CD8-positive, alpha-beta memory T cell (primary cell): ENCODE results near the gene LTBP1. TPM values are rescaled to one million over a fixed set of nuclear protein-coding genes. Genes with fewer than 3 reads are reported as not detected.

ENCODE experiments used
- CTCF ChIA-PET: fragments of 350-600 bp; sonication (Branson Sonifier 250); formaldehyde crosslinking; loops from one replicate; lab custom pipeline; 2021; ENCODE audit warnings: antibody characterized with exemption; lab: Charles Lee
- POLR2A ChIA-PET: fragments of 350-600 bp; sonication (Branson Sonifier 250); formaldehyde crosslinking; loops from one replicate; lab custom pipeline; 2021; ENCODE audit warnings: antibody characterized with exemption; lab: Charles Lee
- DNase-seq, 5 donors: peaks; one replicate each; pipeline versions ENCODE4 v3.0.0 to v3.0.0-alpha.2; 2020 to 2022; ENCODE audit warnings: mixed read lengths in 1 of 5
- H3K27ac ChIP-seq: one replicate; pipeline ENCODE4 v1.7.0; 2013; ENCODE audit warnings: low read depth, mild to moderate bottlenecking, low read length, moderate library complexity
- H3K27me3 ChIP-seq: 2 replicates; pipeline ENCODE4 v1.7.0; 2013; ENCODE audit warnings: low read length, mild to moderate bottlenecking; ENCODE audit not compliant: insufficient read depth, poor library complexity, severe bottlenecking
- H3K36me3 ChIP-seq: 2 replicates; pipeline ENCODE4 v1.7.0; 2013; ENCODE audit warnings: mild to moderate bottlenecking, low read length, moderate library complexity; ENCODE audit not compliant: insufficient read depth
- H3K4me1 ChIP-seq: 2 replicates; pipeline ENCODE4 v1.7.0; 2013; ENCODE audit warnings: mild to moderate bottlenecking, low read length, moderate library complexity; ENCODE audit not compliant: insufficient read depth
- H3K4me3 ChIP-seq: 2 replicates; pipeline ENCODE4 v1.7.0; 2013; ENCODE audit warnings: mild to moderate bottlenecking, low read length
- H3K9me3 ChIP-seq: 2 replicates; pipeline ENCODE4 v1.7.0; 2013; ENCODE audit warnings: mild to moderate bottlenecking, low read length
- H3K27ac Mint-ChIP-seq, 8 donors: one replicate each; pipeline ENCODE4 v1.8.0; 2020 to 2021; ENCODE audit warnings: mixed read lengths in 8 of 8, mild to moderate bottlenecking in 6 of 8, inconsistent platforms in 3 of 8, moderate library complexity in 3 of 8
- H3K27me3 Mint-ChIP-seq, 2 donors: one replicate each; pipeline ENCODE4 v1.8.0; 2020 to 2021; ENCODE audit warnings: mixed read lengths in 2 of 2, mild to moderate bottlenecking in 1 of 2, moderate library complexity in 1 of 2
- H3K36me3 Mint-ChIP-seq, 3 donors: one replicate each; pipeline ENCODE4 v1.8.0; 2020 to 2021; ENCODE audit warnings: mixed read lengths in 3 of 3, inconsistent platforms in 1 of 3, mild to moderate bottlenecking in 1 of 3
- H3K4me1 Mint-ChIP-seq, 3 donors: one replicate each; pipeline ENCODE4 v1.8.0; 2020 to 2021; ENCODE audit warnings: mixed read lengths in 3 of 3, inconsistent platforms in 1 of 3, mild to moderate bottlenecking in 1 of 3
- H3K4me3 Mint-ChIP-seq, 7 donors: one replicate each; pipeline ENCODE4 v1.8.0; 2020 to 2021; ENCODE audit warnings: mixed read lengths in 7 of 7, mild to moderate bottlenecking in 6 of 7, moderate library complexity in 4 of 7, inconsistent platforms in 2 of 7
- H3K9me3 Mint-ChIP-seq, 5 donors: one replicate each; pipeline ENCODE4 v1.8.0; 2020 to 2022; ENCODE audit warnings: mixed read lengths in 5 of 5, mild to moderate bottlenecking in 3 of 5, moderate library complexity in 2 of 5, inconsistent platforms in 1 of 5
- polyA plus RNA-seq: library from polyadenylated mRNA; unstranded; fragments of 300-500 nt; fragmentation: Illumina TruSeq; gene quantifications from one replicate; pipeline ENCODE4 v1.2.3, GENCODE V29; 2021
- total RNA-seq, 2 experiments: library from RNA; stranded (reverse); gene quantifications; one replicate each; pipeline ENCODE4 v1.2.3, GENCODE V29; 2021

The LTBP1 gene
- total and polyA plus RNA-seq, 3 experiments from 2014 or later, result not detected

DNA sequence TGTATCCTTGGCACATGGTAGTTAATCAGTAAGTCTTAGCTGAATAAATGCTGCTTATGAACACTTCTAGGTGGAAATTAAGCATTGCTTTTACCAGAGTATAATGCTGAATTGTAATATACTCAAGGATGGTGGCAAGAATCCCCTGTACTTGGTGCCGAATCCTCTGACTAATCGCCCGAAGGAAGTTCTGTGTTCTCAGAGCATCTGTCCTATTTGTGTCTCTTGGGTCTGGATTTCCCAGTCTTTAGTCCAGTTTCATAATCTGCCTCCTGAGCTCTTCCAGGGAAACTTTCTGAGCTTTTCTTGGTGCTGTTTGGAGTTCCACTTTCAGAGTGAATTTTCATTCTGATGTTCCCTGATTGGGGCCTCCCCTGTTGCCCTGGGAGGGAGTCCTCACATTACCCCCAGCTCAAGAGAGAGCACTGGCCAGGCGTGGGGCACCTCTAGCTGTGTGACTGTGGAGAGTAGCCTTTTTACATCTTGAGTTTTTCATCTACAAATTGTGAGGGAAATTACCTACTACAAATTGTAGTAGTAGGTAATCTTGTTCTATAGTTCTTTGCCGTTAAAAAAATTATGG, 144.9 kb downstream of the LTBP1 start:
- no peak overlapping the region for H3K27ac ChIP-seq
- Mint-ChIP-seq H3K4me1 (no peaks in the 10 kb centered on the region), H3K27ac (no peak overlapping the region), H3K36me3 (no peaks in the 10 kb centered on the region), H3K9me3 (peaks cover 0 to 12% (median 0%) of the 10 kb centered on the region in 5 donors), H3K27me3 (peaks cover 6 to 10% of the 10 kb centered on the region in 2 donors), H3K4me3 (no peak overlapping the region)
- CTCF ChIA-PET, result no interaction called here
- no peak overlapping the region for H3K4me3 ChIP-seq
- H3K27me3 ChIP-seq, result no peaks in the 10 kb centered on the region
- H3K4me1 ChIP-seq, result no peaks in the 10 kb centered on the region
- DNase-seq, result no peak
- POLR2A ChIA-PET, result no interaction called here
- no peaks in the 10 kb centered on the region for H3K9me3 ChIP-seq
- no peaks in the 10 kb centered on the region for H3K36me3 ChIP-seq

DNA sequence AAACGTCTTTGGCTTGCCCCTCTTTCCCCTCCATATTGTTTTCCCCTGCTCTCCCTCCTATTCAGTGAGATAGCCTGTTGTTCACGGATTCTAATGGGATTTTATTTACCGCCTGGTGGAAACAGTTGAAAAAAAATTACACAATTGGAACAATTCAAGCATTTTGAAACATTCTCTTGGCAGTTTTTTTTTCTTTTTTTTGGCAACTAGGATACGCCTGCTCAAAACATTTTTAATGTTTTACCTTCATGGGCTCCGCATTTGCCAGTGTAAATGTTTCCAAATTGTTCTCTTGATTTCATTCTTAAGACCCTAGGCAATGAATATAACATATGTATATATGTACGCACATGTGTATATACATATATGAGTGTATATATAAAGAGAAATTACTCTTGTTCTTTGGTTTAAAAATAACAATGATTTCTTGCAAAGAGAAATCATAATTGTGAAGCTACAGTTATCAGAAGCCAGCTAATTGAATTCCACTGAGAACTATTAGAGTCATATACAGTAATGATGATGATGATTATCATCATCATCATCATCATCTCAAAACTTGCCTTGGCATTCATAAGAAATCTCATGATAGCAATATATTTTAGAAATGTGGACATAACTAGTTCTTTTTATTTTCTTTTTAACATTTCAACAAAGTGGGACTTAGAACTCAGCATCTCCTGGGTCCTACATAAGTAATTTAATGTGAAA, 146.7 kb downstream of the LTBP1 start:
- H3K27me3 Mint-ChIP-seq, result peaks cover 5 to 7% of the 10 kb centered on the region in 2 donors
- CTCF ChIA-PET, result no interaction called here

DNA sequence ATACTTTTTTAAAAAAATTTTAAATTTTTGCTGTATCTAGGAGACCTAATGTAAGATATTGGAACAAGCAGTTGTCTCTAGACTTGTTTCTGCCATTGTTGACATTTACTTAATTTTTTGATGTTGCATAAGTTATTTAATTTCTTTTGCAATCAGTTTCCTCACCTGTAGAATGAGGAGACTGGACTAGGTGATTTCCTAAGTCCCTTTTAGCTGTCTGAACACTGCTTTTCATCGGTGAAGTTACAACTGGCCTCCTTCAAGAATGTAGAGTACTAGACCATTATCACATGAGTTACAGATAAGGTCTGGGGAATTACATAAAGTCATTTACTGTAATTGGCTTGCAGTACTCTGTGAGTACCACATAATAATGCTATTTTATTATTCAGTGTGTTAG, 147.6 kb downstream of the LTBP1 start:
- no peaks in the 10 kb centered on the region for H3K4me1 Mint-ChIP-seq
- no peak overlapping the region for H3K27ac ChIP-seq
- peaks cover 3 to 5% of the 10 kb centered on the region in 2 donors for H3K27me3 Mint-ChIP-seq
- H3K9me3 Mint-ChIP-seq, result peaks cover 0 to 12% (median 0%) of the 10 kb centered on the region in 5 donors
- no peaks in the 10 kb centered on the region for H3K4me1 ChIP-seq
- no peaks in the 10 kb centered on the region for H3K36me3 Mint-ChIP-seq
- H3K9me3 ChIP-seq, result no peaks in the 10 kb centered on the region
- no peak overlapping the region for H3K4me3 ChIP-seq
- no peaks in the 10 kb centered on the region for H3K36me3 ChIP-seq
- H3K27ac Mint-ChIP-seq, result no peak overlapping the region
- no peak for DNase-seq
- ChIA-PET POLR2A (no interaction called here), CTCF (no interaction called here)
- no peak overlapping the region for H3K4me3 Mint-ChIP-seq
- H3K27me3 ChIP-seq, result no peaks in the 10 kb centered on the region

More for the DNA sequence above, 146.7 kb downstream of the LTBP1 start:
- Histone ChIP-seq H3K9me3 (no peaks in the 10 kb centered on the region), H3K27me3 (no peaks in the 10 kb centered on the region), H3K27ac (no peak overlapping the region), H3K4me3 (no peak overlapping the region), H3K4me1 (no peaks in the 10 kb centered on the region), H3K36me3 (no peaks in the 10 kb centered on the region)
- Mint-ChIP-seq H3K4me3 (no peak overlapping the region), H3K9me3 (peaks cover 0 to 12% (median 0%) of the 10 kb centered on the region in 5 donors), H3K27ac (no peak overlapping the region), H3K4me1 (no peaks in the 10 kb centered on the region), H3K36me3 (no peaks in the 10 kb centered on the region)
- POLR2A ChIA-PET, result no interaction called here
- DNase-seq, result no peak

DNA sequence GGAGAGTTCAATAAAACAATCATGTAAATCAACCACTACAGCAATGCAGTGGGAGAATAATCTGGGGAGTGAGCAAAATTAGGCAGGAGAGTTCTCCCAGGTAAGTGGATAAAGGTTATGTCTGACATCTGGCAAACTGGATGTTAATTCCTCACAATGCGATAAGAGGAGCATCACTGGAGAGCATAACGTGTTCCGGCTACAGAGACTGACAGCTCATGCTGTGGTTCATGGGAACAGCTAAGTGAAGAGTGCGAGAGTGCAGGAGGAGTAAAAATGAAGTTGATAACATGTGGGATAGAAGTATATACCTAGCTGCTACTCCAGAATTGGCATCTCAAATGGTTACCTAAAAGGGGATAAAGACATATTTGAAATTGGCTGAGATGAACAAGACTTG, 153.2 kb downstream of the LTBP1 start:
- peaks cover 9 to 14% of the 10 kb centered on the region in 2 donors for H3K27me3 Mint-ChIP-seq
- H3K9me3 Mint-ChIP-seq, result peaks cover 0 to 10% (median 0%) of the 10 kb centered on the region in 5 donors
- ChIA-PET CTCF (no interaction called here), POLR2A (no interaction called here)
- H3K4me1 Mint-ChIP-seq, result no peaks in the 10 kb centered on the region
- no peak overlapping the region for H3K27ac Mint-ChIP-seq
- no peak overlapping the region for H3K27ac ChIP-seq
- no peaks in the 10 kb centered on the region for H3K9me3 ChIP-seq
- no peak overlapping the region for H3K4me3 Mint-ChIP-seq
- H3K4me1 ChIP-seq, result no peaks in the 10 kb centered on the region
- peaks cover 7% of the 10 kb centered on the region for H3K27me3 ChIP-seq
- no peak for DNase-seq
- no peaks in the 10 kb centered on the region for H3K36me3 ChIP-seq
- no peak overlapping the region for H3K4me3 ChIP-seq
- H3K36me3 Mint-ChIP-seq, result no peaks in the 10 kb centered on the region

DNA sequence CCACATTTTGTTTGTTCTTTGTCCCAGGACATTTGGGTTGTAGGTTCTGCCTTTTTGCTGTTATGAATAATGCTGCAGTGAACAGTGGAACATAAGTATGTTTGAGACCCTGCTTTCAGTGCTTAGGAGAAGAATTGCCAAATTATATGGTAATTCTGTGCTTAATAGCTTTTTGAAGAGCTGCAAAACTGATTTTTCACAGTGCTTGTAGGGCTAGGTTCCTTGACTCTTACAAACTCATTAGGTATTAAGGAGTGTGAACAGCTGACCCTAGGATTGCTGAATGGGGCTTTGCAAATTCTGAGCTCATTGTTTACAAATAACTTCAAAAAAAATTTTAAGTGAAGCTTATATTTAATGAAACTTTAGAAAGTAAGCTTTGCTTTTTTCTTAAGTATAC, 154.2 kb downstream of the LTBP1 start:
- ChIA-PET POLR2A (no interaction called here), CTCF (no interaction called here)
- H3K36me3 Mint-ChIP-seq, result no peaks in the 10 kb centered on the region

DNA sequence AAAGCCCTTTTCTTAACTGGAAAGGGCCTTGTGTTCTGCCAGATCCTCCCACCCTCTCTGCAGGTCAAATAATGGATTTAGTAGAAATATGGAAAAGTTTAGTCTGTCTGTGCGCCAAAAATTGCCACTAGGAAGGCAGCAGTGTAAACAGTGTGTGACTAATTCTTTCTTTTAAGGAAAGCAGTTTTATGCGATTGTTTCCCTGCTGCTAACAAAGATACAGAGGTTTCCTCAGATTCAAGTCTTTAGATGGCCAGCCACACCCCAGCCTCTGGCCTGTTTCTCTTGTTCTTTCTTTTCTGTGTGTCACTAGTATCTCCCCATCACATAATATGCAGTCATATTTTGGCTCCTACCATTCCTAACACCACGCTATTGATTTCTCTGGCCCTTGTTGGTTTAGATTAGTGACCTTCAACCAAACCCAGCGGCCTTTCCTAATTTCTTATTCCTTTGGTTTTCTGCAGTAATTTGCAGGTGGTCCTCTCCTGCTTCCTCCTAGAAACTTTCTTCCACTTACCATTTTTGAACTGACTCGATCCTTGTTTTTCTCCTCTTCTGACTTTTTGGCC, 157.4 kb downstream of the LTBP1 start:
- H3K9me3 ChIP-seq, result no peaks in the 10 kb centered on the region
- H3K4me1 ChIP-seq, result no peaks in the 10 kb centered on the region
- no peak for DNase-seq
- no peaks in the 10 kb centered on the region for H3K36me3 ChIP-seq
- no peak overlapping the region for H3K4me3 Mint-ChIP-seq
- H3K27me3 Mint-ChIP-seq, result peaks cover 15 to 24% of the 10 kb centered on the region in 2 donors
- H3K36me3 Mint-ChIP-seq, result no peaks in the 10 kb centered on the region
- H3K4me3 ChIP-seq, result no peak overlapping the region
- no peaks in the 10 kb centered on the region for H3K9me3 Mint-ChIP-seq
- H3K27ac Mint-ChIP-seq, result no peak overlapping the region
- POLR2A ChIA-PET, result no interaction called here
- peaks cover 7% of the 10 kb centered on the region for H3K27me3 ChIP-seq
- H3K27ac ChIP-seq, result no peak overlapping the region
- no peaks in the 10 kb centered on the region for H3K4me1 Mint-ChIP-seq
- CTCF ChIA-PET, result no interaction called here

More for the DNA sequence above, 154.2 kb downstream of the LTBP1 start:
- Mint-ChIP-seq H3K4me1 (no peaks in the 10 kb centered on the region), H3K4me3 (no peak overlapping the region), H3K27me3 (peaks cover 11 to 16% of the 10 kb centered on the region in 2 donors), H3K27ac (no peak overlapping the region), H3K9me3 (peaks cover 0 to 1% (median 0%) of the 10 kb centered on the region in 5 donors)
- DNase-seq, result no peak
- Histone ChIP-seq H3K27me3 (peaks cover 7% of the 10 kb centered on the region), H3K9me3 (no peaks in the 10 kb centered on the region), H3K4me1 (no peaks in the 10 kb centered on the region), H3K27ac (no peak overlapping the region), H3K36me3 (no peaks in the 10 kb centered on the region), H3K4me3 (no peak overlapping the region)

DNA sequence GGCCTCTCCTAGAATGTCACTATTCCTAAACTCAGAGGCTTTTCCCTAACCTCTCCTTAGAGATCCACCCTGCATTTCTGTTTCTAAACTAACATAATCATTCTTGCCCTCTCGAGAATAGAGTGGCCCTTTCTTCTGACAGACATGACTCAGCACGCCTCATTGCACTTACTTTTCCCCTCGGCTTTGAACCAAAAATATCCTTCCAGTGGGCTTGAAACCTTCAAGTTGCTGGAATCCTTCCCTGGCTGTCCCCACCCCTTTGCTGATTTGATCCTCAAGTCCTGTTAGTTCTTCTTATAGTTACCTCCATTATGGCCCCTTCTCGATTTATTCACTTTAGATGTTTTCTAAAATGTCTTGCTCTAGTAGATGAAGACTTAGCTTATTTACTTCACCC, 158.0 kb downstream of the LTBP1 start:
- H3K4me1 Mint-ChIP-seq, result no peaks in the 10 kb centered on the region
- H3K27me3 Mint-ChIP-seq, result peaks cover 15 to 26% of the 10 kb centered on the region in 2 donors

DNA sequence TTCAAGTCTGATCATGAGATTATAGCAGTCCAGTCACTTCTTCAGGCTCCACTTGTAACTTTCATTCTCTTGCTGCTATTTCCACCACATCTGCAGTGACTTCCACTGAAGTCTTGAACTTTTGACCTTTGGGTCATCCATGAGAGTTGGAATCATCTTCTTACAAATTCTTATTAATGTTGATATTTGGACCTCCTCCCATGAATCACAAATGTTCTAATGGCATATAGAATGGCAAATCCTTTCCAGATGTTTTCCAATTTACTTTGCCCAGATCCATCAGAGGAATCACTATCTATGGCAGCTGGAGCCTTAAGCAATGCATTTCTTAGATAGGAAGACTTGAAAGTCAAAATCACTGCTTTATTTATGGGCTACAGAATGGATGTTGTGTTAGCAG, 159.4 kb downstream of the LTBP1 start:
- Histone ChIP-seq H3K4me3 (no peak overlapping the region), H3K27me3 (peaks cover 7% of the 10 kb centered on the region), H3K36me3 (no peaks in the 10 kb centered on the region), H3K9me3 (no peaks in the 10 kb centered on the region), H3K27ac (no peak overlapping the region), H3K4me1 (no peaks in the 10 kb centered on the region)
- Mint-ChIP-seq H3K4me1 (no peaks in the 10 kb centered on the region), H3K4me3 (no peak overlapping the region), H3K9me3 (no peaks in the 10 kb centered on the region), H3K36me3 (no peaks in the 10 kb centered on the region), H3K27me3 (peaks cover 15 to 34% of the 10 kb centered on the region in 2 donors), H3K27ac (no peak overlapping the region)
- no peak for DNase-seq
- CTCF ChIA-PET, result no interaction called here
- POLR2A ChIA-PET, result no interaction called here

More for the DNA sequence above, 158.0 kb downstream of the LTBP1 start:
- no peaks in the 10 kb centered on the region for H3K9me3 ChIP-seq
- Mint-ChIP-seq H3K27ac (no peak overlapping the region), H3K36me3 (no peaks in the 10 kb centered on the region), H3K4me3 (no peak overlapping the region), H3K9me3 (no peaks in the 10 kb centered on the region)
- no peaks in the 10 kb centered on the region for H3K36me3 ChIP-seq
- DNase-seq, result no peak
- H3K27me3 ChIP-seq, result peaks cover 7% of the 10 kb centered on the region
- no peaks in the 10 kb centered on the region for H3K4me1 ChIP-seq
- ChIA-PET POLR2A (no interaction called here), CTCF (no interaction called here)
- no peak overlapping the region for H3K4me3 ChIP-seq
- no peak overlapping the region for H3K27ac ChIP-seq
